GM19193 (cell line): ENCODE measurements around the gene SLC35A5.

Experiments used
- POLR2A ChIP-seq: IDR thresholded peaks from 4 replicates; pipeline ENCODE4 v1.6.1; 2011; ENCODE audit not compliant: insufficient read depth, insufficient read length; ENCODE audit errors: extremely low read depth

SLC35A5 gene

DNA sequence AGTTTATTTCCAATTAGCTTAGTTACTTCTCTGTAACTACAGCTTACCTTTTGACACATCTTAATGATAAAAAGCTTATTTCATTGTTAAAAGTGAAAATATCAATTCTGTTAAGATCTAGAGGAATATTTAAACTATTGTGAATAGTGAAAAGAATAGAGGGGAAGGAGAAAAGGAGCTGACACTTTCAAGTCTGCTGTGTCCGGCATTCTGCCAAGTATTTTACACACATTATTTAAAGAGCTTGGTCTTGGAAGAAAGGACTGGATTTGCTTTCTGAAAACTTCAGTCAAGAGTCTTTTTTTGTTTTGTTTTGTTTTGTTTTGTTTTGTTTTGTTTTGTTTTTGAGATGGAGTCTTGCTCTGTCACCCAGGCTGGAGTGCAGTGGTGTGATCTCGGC, 44.3 kb downstream of the SLC35A5 start:
- TF ChIP-seq POLR2A, result no peak

- TF ChIP-seq POLR2A, result no peak
Observed at GRCh38 chr3:112607863-112608262, 46.0 kb downstream of the SLC35A5 start.

GRCh38 chr3:112610121-112610520, 48.3 kb downstream of the SLC35A5 start:
- no peak for TF ChIP-seq POLR2A

DNA sequence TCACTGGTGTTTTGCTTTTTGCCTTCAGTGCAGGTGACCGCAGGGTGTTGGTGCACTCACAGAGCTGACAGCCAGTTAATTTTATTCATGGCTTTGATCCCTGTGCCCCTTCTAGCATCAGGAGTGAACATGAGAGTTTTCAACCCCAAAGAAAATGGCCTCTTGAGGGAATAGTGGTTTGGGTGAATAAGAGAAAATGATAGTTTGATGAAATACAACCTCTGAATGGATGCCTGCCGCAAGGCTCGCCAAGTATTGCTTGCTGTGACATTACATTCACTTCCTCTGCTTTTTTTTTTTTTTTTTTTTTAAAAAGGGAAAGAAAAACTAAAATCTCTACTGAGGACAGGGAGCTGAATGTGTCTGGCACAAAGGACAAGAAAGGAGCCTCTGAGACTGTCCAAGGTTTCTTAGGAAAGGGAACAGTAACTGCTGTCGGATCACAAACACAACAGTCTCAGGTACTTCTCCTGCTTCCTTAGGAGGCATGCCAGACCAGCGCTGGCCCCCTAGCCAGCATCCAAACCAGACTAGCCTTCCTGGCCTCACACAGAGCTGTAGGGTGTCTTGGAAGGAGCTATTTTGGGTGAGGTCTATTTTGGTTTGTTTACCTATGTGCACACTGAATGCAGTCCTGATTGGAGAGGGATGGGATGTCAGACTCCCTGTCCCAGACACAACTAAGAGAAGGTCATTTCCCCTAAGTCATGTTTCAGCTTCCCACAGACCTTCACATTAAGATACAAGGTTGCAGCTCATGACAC, 50.1 kb downstream of the SLC35A5 start:
- TF ChIP-seq POLR2A, result no peak

GRCh38 chr3:112615989-112616731, 54.3 kb downstream of the SLC35A5 start:
- no peak for TF ChIP-seq POLR2A

- no peak for TF ChIP-seq POLR2A
Observed at GRCh38 chr3:112617285-112617684, 55.4 kb downstream of the SLC35A5 start.

DNA sequence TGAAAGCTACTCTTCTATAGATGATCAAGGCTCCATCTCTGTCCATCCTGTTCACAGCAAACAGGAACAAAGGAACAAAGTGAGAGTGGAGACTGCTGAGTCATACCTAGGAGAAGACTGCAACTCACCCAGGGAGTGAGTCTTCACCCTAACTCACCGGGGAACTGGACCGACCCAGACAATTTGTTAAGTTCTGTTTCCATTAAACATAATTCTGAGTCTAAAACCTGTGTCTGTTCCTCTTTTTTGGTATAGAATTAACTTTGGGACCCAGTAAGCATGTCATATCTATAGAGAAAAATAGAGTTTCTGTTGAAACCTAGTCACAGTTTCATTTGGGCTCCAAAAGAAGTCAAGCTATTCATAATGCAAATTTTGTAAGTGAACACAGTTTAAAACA, 57.5 kb downstream of the SLC35A5 start:
- TF ChIP-seq POLR2A, result no peak

DNA sequence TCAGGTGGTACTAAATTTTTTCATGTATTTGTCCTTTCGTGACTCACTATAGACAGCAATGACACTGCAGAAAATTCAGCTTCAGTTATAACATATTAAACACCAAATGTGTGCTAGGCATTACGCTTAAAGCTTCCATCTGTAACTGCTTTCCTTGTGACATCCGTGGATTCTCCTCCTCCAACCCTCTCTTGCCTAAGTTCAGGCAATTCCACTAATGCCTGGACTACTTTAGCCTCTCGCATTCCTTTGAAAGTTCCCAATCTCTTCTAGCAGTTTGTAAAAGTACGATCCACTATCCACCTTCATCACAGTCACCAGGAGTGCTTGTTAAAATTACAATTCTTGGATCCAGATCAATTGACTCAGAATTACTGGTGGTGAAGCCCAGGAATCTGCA, 61.4 kb downstream of the SLC35A5 start:
- TF ChIP-seq POLR2A, result no peak

DNA sequence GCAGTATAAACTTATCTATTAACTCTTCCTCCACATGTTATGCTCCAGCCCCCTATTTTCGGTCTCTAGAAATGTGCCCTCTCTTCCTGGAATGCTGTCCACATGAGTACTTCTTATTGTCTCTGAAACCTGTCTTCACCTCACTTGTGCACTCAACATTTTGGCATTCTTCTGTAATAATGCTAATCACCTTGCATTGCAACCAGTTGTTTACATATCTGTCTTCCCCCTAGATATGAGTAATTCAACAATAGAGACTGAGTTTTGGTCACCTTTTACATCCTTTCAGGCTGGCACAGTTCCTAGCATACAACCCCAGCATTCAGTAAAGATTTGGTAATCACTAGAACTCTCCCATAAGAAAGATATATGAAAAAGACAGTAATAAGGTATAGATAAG, 61.9 kb downstream of the SLC35A5 start:
- TF ChIP-seq POLR2A, result no peak

DNA sequence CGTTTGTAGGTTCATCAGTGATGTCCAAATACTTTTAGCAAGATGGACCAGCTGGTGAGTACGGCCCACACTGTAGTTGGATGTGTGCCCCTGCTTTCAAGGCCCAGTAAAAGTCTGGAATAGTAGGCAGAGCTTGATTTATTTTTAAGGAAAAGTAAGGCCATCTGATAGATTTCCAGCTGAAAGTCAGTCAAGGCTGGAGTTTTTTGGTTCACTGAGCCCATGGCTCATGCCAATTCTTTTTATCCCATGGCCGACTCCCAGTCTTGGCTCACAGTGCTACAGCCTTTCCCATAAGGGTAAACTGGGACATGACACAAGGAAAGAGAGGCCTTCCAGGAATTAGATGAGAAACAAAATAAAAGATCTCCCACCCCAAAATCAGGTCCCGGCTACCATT, 65.6 kb downstream of the SLC35A5 start:
- no peak for TF ChIP-seq POLR2A

GRCh38 chr3:112627919-112628466, 66.1 kb downstream of the SLC35A5 start:
- TF ChIP-seq POLR2A, result no peak

- TF ChIP-seq POLR2A, result no peak
Observed at GRCh38 chr3:112629425-112629824, 67.6 kb downstream of the SLC35A5 start.

- no peak for TF ChIP-seq POLR2A
Observed at GRCh38 chr3:112631257-112631656, 69.4 kb downstream of the SLC35A5 start.

GRCh38 chr3:112632596-112632995, 70.8 kb downstream of the SLC35A5 start:
- no peak for TF ChIP-seq POLR2A

GRCh38 chr3:112633191-112633590, 71.3 kb downstream of the SLC35A5 start:
- no peak for TF ChIP-seq POLR2A

DNA sequence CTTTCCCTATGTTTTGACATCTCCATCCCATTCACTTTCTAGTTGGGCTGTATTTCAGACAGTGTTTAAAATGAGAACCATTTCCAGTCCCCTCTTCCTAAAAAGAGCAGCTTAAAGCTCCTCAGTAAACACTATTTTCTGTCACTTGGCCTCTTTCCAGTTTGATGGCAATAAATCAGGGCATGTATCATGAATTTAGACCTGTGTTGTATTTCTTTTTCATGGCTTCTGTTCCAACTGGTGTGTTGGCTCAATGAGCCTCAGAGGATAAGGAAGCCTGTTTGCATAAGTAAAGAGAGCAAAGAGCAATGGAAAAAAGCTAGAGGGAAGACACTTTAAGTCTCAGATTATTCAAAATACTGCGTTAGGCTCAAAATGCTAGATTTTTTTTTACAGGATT, 71.9 kb downstream of the SLC35A5 start:
- TF ChIP-seq POLR2A, result no peak
